ENCODE measurements around the gene CCDC54.

CCDC54 gene

DNA sequence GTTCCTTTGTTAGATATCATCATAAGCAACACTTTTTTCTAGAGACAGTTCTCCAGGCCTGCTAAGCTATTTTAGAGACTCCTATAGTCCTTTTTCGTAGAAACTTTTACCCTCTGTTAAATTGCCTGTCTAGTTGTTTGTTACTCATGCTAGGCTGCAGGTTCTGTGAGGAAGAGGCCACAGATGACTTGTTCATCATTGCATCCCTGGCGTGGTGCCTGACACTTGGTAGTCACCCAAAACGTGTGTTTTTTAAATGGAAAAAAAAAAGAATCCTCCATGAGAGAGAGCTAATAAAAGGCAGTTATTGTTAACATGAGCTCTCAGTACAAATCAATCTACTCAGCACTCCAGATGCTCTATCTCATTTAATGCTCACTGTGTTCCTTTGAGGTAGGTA is 35.1 kb downstream of the CCDC54 start:
- TF ChIP-seq, protein P1, sequence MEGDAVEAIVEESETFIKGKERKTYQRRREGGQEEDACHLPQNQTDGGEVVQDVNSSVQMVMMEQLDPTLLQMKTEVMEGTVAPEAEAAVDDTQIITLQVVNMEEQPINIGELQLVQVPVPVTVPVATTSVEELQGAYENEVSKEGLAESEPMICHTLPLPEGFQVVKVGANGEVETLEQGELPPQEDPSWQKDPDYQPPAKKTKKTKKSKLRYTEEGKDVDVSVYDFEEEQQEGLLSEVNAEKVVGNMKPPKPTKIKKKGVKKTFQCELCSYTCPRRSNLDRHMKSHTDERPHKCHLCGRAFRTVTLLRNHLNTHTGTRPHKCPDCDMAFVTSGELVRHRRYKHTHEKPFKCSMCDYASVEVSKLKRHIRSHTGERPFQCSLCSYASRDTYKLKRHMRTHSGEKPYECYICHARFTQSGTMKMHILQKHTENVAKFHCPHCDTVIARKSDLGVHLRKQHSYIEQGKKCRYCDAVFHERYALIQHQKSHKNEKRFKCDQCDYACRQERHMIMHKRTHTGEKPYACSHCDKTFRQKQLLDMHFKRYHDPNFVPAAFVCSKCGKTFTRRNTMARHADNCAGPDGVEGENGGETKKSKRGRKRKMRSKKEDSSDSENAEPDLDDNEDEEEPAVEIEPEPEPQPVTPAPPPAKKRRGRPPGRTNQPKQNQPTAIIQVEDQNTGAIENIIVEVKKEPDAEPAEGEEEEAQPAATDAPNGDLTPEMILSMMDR (IDR thresholded peaks at IDR 0.05; ENCODE audit: control insufficient read depth, extremely low read depth, insufficient read depth) = no peak
- no peak overlapping the region for H3K4me3 ChIP-seq (ENCODE audit: low read depth, low read length)
- no peak for DNase-seq (ENCODE audit: low read depth)

DNA sequence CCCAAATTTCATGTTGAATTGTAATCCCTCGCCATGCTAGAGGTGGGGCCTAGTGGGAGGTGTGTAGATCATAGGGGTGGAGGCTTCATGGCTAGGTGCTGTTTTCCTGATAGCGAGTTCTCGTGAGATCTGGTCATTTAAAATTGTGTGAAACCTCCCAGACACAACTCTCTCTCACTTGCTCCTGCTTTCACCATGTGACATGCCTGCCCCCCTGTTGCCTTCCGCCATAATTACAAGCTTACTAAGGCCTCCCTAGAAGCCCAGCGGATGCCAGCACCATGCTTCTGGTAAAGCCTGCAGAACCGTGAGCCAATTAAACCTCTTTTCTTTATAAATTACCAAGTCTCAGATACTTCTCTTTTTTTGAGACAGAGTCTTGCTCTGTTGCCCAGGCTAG is 36.0 kb downstream of the CCDC54 start:
- TF ChIP-seq, protein P1 (IDR thresholded peaks at IDR 0.05; ENCODE audit: control insufficient read depth, extremely low read depth, insufficient read depth) = no peak
- no peak for DNase-seq (ENCODE audit: low read depth)
- no peak overlapping the region for H3K4me3 ChIP-seq (ENCODE audit: low read depth, low read length)

DNA sequence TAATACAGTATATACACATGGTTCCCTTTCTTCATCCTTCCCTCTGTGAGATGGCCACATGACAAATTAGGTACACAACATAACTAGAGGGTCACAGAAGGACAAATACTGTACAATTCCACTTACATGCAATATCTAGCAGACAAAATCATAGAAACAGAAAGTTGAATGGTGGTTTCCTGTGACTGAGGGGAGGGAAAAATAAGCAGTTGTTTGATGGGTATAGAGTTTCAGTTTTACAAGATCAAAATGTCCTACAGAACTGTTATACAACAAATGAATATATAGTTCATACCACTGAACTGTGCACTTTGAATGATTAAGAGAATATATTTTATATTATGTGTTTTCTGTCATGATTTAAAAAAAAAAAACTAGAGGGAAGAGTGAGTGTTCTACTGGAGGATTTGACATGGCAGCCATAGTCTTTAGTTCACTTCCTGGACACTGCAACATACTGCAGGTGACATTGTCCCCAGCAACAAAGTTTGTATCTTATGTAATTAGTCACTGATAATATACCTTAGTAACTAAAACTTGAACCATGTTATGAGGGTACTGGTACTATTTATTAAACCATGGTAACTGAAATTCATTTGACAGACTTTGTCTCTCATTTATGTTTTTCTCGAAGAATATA is 37.2 kb downstream of the CCDC54 start:
- DNase-seq (ENCODE audit: low read depth) = no peak
- no peak overlapping the region for H3K4me3 ChIP-seq (ENCODE audit: low read depth, low read length)
- TF ChIP-seq, protein P1 (IDR thresholded peaks at IDR 0.05; ENCODE audit: control insufficient read depth, extremely low read depth, insufficient read depth) = no peak

GRCh38 chr3:107416138-107416537 is 38.9 kb downstream of the CCDC54 start:
- H3K4me3 ChIP-seq (ENCODE audit: low read depth, low read length) = no peak overlapping the region
- TF ChIP-seq, protein P1 (IDR thresholded peaks at IDR 0.05; ENCODE audit: control insufficient read depth, extremely low read depth, insufficient read depth) = no peak
- no peak for DNase-seq (ENCODE audit: low read depth)

- no peak overlapping the region for H3K4me3 ChIP-seq (ENCODE audit: low read depth, low read length)
- DNase-seq (ENCODE audit: low read depth) = no peak
- TF ChIP-seq, protein P1 (IDR thresholded peaks at IDR 0.05; ENCODE audit: control insufficient read depth, extremely low read depth, insufficient read depth) = no peak
Measured at GRCh38 chr3:107416886-107417285, 39.6 kb downstream of the CCDC54 start.

- TF ChIP-seq, protein P1 (IDR thresholded peaks at IDR 0.05; ENCODE audit: control insufficient read depth, extremely low read depth, insufficient read depth) = peak; percentile 69
- peak; percentile 51 for DNase-seq (ENCODE audit: low read depth)
- peak overlapping the region; percentile 32 for H3K4me3 ChIP-seq (ENCODE audit: low read depth, low read length)
Measured at GRCh38 chr3:107421170-107421792, 44.0 kb downstream of the CCDC54 start.

DNA sequence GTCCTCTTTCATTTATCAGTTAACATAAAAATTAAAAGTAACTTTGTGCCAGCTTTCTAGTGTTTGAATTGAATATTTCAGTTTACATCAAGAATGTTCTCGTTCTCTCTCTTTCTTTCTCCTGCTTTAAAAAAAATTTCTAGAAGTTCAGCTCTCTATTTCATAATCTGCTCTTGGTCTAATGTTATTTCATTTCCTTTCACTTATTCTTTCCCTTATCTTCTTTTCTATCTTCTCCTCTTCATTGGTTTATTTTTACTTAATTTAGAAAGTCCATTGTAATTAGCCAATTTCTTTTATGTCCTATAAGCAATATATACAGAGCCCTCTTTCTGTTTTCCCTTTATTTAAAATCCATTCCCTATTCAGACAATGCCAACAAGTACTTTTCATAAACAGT is 44.6 kb downstream of the CCDC54 start:
- H3K4me3 ChIP-seq (ENCODE audit: low read depth, low read length) = no peak overlapping the region
- TF ChIP-seq, protein P1 (IDR thresholded peaks at IDR 0.05; ENCODE audit: control insufficient read depth, extremely low read depth, insufficient read depth) = no peak
- no peak for DNase-seq (ENCODE audit: low read depth)
